A549 treated with Mapracorat at 1 μM for 4 hours (cell line): ENCODE measurements around the gene OR6P1. TPM values are rescaled to one million over a fixed set of nuclear protein-coding genes. Genes with fewer than 3 reads are reported as not detected.

Source experiments
- total RNA-seq: library from RNA; stranded (reverse); fragments of 200-300 nt; extraction: Qiagen RNA extraction; gene quantifications from 5 replicates; pipeline ENCODE4 v1.2.3, GENCODE V29; 2022

Gene OR6P1, protein sequence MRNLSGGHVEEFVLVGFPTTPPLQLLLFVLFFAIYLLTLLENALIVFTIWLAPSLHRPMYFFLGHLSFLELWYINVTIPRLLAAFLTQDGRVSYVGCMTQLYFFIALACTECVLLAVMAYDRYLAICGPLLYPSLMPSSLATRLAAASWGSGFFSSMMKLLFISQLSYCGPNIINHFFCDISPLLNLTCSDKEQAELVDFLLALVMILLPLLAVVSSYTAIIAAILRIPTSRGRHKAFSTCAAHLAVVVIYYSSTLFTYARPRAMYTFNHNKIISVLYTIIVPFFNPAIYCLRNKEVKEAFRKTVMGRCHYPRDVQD
- total RNA-seq, result not detected in 5 replicates

GRCh38 chr1:158570480-158570879 is at the start of gene OR6P1:
TSS of gene OR6P1 (minus strand) at chr1:158570580. CDS start at chr1:158563604, 6,976 bp downstream.

GRCh38 chr1:158604968-158605367 is 34.6 kb upstream of the OR6P1 start, which contains the start of gene OR10Z1:
TSS of gene OR10Z1 (plus strand) at chr1:158605268. CDS start at chr1:158606439, 1,171 bp downstream.

DNA sequence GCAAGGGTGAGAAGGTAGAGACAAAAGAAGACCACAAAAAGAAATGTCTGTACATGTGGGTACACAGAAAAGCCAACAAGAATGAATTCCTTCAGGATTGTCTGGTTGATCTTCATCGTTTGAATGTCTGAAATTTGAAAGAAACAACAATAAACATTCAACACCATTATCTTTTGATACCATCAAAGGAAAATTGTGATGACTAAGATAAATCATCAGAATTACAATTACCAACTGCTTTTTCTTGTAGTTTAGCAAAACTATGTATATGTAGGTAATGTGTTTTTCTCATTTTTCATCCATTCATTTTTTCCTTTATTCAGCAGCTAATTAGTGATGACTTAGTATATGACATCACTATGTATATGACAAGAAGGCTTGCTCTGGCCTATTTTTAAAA is 9.4 kb upstream of the OR6P1 start, which contains the start of gene OR10X1:
TSS of gene OR10X1 (minus strand) at position 167 of the 400 bp plus-strand sequence. CDS start at position 167, 0 bp downstream.

GRCh38 chr1:158554352-158554751 is 16.0 kb downstream of the OR6P1 start, which contains the start of gene OR6Y1:
TSS of gene OR6Y1 (minus strand) at chr1:158554405. CDS start at chr1:158548105, 6,300 bp downstream.

Other genes with a start within 250 kb of the OR6P1 start
- not detected in 5 replicates for gene CD1B, start 239.0 kb downstream of the OR6P1 start, total RNA-seq
- not detected in 5 replicates for gene CD1E, start 216.7 kb downstream of the OR6P1 start, total RNA-seq
- not detected in 5 replicates for gene OR10T2, start 171.1 kb downstream of the OR6P1 start, total RNA-seq
- not detected in 5 replicates for gene OR10K2, start 144.3 kb downstream of the OR6P1 start, total RNA-seq
- gene OR10K1, start 108.7 kb downstream of the OR6P1 start, total RNA-seq, result not detected in 5 replicates
- gene OR10R2, start 98.4 kb downstream of the OR6P1 start, total RNA-seq, result not detected in 5 replicates
- not detected in 5 replicates for gene OR6Y1, start 16.2 kb downstream of the OR6P1 start, total RNA-seq
- gene OR10X1, start 9.3 kb upstream of the OR6P1 start, total RNA-seq, result not detected in 5 replicates
- gene OR10Z1, start 34.7 kb upstream of the OR6P1 start, total RNA-seq, result not detected in 5 replicates
- not detected in 5 replicates for gene SPTA1, start 116.1 kb upstream of the OR6P1 start, total RNA-seq
- not detected in 5 replicates for gene OR6K2, start 130.1 kb upstream of the OR6P1 start, total RNA-seq
- gene OR6K3, start 150.1 kb upstream of the OR6P1 start, total RNA-seq, result not detected in 5 replicates
- gene OR6K6, start 184.1 kb upstream of the OR6P1 start, total RNA-seq, result not detected in 5 replicates
- not detected in 5 replicates for gene OR6N1, start 201.6 kb upstream of the OR6P1 start, total RNA-seq
- not detected in 5 replicates for gene OR6N2, start 210.6 kb upstream of the OR6P1 start, total RNA-seq